ENCODE measurements around the gene GJD4.

DNA sequence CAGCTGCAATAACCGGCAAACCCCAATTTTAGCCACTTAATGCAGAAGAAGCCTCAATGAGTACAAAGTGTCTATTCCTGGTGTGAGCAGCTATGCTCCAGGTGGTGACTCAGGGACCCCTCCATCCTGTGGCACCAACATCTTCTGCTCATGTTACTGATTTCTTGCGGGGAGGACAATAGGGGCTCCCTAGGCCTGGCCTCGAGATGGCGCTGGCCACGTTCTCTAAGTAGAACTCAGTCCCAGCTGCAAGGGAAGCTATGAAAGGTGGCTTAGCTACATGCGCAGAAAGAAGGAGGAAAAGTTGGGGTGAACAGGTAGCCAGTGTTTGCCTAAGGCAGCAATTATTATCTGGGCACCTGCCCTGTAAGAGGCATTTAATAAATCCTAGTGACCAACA is 6.6 kb downstream of the GJD4 start:
- TF ChIP-seq, protein P1, sequence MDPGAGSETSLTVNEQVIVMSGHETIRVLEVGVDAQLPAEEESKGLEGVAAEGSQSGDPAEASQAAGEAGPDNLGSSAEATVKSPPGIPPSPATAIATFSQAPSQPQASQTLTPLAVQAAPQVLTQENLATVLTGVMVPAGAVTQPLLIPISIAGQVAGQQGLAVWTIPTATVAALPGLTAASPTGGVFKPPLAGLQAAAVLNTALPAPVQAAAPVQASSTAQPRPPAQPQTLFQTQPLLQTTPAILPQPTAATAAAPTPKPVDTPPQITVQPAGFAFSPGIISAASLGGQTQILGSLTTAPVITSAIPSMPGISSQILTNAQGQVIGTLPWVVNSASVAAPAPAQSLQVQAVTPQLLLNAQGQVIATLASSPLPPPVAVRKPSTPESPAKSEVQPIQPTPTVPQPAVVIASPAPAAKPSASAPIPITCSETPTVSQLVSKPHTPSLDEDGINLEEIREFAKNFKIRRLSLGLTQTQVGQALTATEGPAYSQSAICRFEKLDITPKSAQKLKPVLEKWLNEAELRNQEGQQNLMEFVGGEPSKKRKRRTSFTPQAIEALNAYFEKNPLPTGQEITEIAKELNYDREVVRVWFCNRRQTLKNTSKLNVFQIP (CRISPR knock-in tag; IDR thresholded peaks at IDR 0.05; ENCODE audit: borderline replicate concordance, low read depth) = no peak
- TF ChIP-seq, protein P2, sequence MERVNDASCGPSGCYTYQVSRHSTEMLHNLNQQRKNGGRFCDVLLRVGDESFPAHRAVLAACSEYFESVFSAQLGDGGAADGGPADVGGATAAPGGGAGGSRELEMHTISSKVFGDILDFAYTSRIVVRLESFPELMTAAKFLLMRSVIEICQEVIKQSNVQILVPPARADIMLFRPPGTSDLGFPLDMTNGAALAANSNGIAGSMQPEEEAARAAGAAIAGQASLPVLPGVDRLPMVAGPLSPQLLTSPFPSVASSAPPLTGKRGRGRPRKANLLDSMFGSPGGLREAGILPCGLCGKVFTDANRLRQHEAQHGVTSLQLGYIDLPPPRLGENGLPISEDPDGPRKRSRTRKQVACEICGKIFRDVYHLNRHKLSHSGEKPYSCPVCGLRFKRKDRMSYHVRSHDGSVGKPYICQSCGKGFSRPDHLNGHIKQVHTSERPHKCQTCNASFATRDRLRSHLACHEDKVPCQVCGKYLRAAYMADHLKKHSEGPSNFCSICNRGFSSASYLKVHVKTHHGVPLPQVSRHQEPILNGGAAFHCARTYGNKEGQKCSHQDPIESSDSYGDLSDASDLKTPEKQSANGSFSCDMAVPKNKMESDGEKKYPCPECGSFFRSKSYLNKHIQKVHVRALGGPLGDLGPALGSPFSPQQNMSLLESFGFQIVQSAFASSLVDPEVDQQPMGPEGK (CRISPR knock-in tag; IDR thresholded peaks at IDR 0.05; ENCODE audit: borderline replicate concordance) = no peak
- TF ChIP-seq CSDC2 (CRISPR knock-in tag; IDR thresholded peaks at IDR 0.05) (no peak), SNAI2 (CRISPR knock-in tag; IDR thresholded peaks at IDR 0.05) (no peak), TCF4 (CRISPR knock-in tag; IDR thresholded peaks at IDR 0.05; ENCODE audit: borderline replicate concordance) (no peak), PPARA (CRISPR knock-in tag; IDR thresholded peaks at IDR 0.05; ENCODE audit: borderline replicate concordance) (no peak), ZNF70 (CRISPR knock-in tag; IDR thresholded peaks at IDR 0.05) (no peak), ZNF8 (CRISPR knock-in tag; IDR thresholded peaks at IDR 0.05) (no peak)
- TF ChIP-seq, protein P3, sequence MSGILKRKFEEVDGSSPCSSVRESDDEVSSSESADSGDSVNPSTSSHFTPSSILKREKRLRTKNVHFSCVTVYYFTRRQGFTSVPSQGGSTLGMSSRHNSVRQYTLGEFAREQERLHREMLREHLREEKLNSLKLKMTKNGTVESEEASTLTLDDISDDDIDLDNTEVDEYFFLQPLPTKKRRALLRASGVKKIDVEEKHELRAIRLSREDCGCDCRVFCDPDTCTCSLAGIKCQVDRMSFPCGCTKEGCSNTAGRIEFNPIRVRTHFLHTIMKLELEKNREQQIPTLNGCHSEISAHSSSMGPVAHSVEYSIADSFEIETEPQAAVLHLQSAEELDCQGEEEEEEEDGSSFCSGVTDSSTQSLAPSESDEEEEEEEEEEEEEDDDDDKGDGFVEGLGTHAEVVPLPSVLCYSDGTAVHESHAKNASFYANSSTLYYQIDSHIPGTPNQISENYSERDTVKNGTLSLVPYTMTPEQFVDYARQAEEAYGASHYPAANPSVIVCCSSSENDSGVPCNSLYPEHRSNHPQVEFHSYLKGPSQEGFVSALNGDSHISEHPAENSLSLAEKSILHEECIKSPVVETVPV (CRISPR knock-in tag; IDR thresholded peaks at IDR 0.05) = no peak
- TF ChIP-seq, protein P4, sequence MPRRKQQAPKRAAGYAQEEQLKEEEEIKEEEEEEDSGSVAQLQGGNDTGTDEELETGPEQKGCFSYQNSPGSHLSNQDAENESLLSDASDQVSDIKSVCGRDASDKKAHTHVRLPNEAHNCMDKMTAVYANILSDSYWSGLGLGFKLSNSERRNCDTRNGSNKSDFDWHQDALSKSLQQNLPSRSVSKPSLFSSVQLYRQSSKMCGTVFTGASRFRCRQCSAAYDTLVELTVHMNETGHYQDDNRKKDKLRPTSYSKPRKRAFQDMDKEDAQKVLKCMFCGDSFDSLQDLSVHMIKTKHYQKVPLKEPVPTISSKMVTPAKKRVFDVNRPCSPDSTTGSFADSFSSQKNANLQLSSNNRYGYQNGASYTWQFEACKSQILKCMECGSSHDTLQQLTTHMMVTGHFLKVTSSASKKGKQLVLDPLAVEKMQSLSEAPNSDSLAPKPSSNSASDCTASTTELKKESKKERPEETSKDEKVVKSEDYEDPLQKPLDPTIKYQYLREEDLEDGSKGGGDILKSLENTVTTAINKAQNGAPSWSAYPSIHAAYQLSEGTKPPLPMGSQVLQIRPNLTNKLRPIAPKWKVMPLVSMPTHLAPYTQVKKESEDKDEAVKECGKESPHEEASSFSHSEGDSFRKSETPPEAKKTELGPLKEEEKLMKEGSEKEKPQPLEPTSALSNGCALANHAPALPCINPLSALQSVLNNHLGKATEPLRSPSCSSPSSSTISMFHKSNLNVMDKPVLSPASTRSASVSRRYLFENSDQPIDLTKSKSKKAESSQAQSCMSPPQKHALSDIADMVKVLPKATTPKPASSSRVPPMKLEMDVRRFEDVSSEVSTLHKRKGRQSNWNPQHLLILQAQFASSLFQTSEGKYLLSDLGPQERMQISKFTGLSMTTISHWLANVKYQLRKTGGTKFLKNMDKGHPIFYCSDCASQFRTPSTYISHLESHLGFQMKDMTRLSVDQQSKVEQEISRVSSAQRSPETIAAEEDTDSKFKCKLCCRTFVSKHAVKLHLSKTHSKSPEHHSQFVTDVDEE (CRISPR knock-in tag; IDR thresholded peaks at IDR 0.05) = no peak
